Lower lobe of right lung (tissue), 2 donors: Measurements from ENCODE around the gene TMC5. TPM values are rescaled to one million over a fixed set of nuclear protein-coding genes. Genes with fewer than 3 reads are reported as not detected.
A peak's percentile ranks its signal among the peaks of the same experiment; 100 is the strongest.

Experiments used
- ATAC-seq, 2 donors: fragments of 200-7000 bp; cut with Tn5 transposase; one replicate each; pipeline ENCODE4 v1.9.1; 2020 to 2022; ENCODE audit warnings: mild to moderate bottlenecking in 2 of 2, moderate library complexity in 2 of 2
- DNase-seq: peaks from one replicate; pipeline ENCODE4 v3.0.0-alpha.2; 2020
- H3K27ac ChIP-seq: fragments of 200-600 bp; one replicate; pipeline ENCODE4 v1.8.0; 2022
- H3K27me3 ChIP-seq: fragments of 200-600 bp; one replicate; pipeline ENCODE4 v1.8.0; 2022; ENCODE audit warnings: low read depth
- H3K36me3 ChIP-seq: fragments of 200-600 bp; one replicate; pipeline ENCODE4 v1.8.0; 2022; ENCODE audit warnings: mild to moderate bottlenecking
- H3K4me1 ChIP-seq: fragments of 200-600 bp; one replicate; pipeline ENCODE4 v1.8.0; 2022
- H3K4me3 ChIP-seq: fragments of 200-600 bp; one replicate; pipeline ENCODE4 v1.8.0; 2022; ENCODE audit warnings: mild to moderate bottlenecking
- H3K9me3 ChIP-seq: fragments of 200-600 bp; one replicate; pipeline ENCODE4 v1.8.0; 2022
- CTCF ChIP-seq: fragments of 200-600 bp; IDR thresholded peaks from one replicate; pipeline ENCODE4 v1.8.0; 2022; ENCODE audit warnings: antibody characterized with exemption, mild to moderate bottlenecking
- intact Hi-C: fragments of 100-400 bp; cut with DNase I; formaldehyde crosslinking; loops from one replicate; pipeline ENCODE4 v1.11.0; 2022
- total RNA-seq: library from RNA; stranded (reverse); fragmentation: NEBNext Ultra II Directional; extraction: Animal tissue kit (Norgen Biotek cat#: 25700); gene quantifications from one replicate; pipeline ENCODE4 v1.2.1, GENCODE V29; 2021
- donor health status: DM: no; HTN: yes; CAD: no; lungs with severe emphysema.

The TMC5 gene
- total RNA-seq, 1 donor from 2014 or later = 62.1 TPM

DNA sequence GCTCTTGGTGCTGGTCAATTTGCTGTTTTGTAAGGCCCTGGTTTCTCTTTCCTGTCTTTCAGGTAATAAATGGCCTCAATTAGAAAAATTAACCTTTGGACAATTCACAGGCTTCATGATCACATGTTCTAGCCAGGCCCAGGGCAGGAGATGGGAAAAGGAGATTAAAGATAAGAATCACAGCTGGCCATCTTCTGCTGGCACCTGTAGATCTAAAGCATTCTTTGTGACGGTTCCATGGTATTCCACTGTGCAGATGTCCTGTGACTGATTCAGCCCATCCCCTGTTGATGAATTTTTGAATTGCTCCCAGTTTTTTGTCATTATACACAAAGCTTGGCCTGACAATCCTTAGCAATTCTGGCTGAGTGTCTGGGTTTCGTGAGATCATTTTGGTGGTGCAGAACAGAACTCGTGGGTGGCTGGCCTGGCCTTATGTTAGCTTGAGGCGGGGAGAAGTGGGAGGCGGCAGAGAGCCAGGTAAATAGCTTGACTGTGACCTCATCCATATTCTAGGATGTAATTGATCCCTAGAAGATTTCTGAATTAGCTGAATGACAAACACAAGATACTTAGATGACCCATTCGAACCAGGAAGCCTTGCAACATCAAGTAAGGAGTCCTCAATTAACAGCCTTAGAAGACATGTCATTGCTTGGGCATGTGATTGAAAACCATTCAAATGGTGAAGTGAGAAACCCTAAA, 14.1 kb downstream of the TMC5 start:
- H3K4me1 ChIP-seq = peaks cover 15% of the 10 kb centered on the region
- no peaks in the 10 kb centered on the region for H3K9me3 ChIP-seq
- no peak for TF ChIP-seq CTCF
- H3K36me3 ChIP-seq = no peaks in the 10 kb centered on the region
- DNase-seq = no peak
- H3K27ac ChIP-seq = peak overlapping the region; percentile 70
- H3K4me3 ChIP-seq = no peak overlapping the region
- H3K27me3 ChIP-seq = no peaks in the 10 kb centered on the region
- intact Hi-C loops = no loop called here
- ATAC-seq = peak; percentile 8 to 26

GRCh38 chr16:19432429-19432828, 14.7 kb downstream of the TMC5 start:
- H3K4me1 ChIP-seq = peaks cover 15% of the 10 kb centered on the region
- no peak for TF ChIP-seq CTCF
- intact Hi-C loops = no loop called here
- no peaks in the 10 kb centered on the region for H3K9me3 ChIP-seq
- H3K36me3 ChIP-seq = no peaks in the 10 kb centered on the region
- peak overlapping the region; percentile 70 for H3K27ac ChIP-seq
- ATAC-seq (peak; percentile 76 to 89), DNase-seq (no peak)
- no peak overlapping the region for H3K4me3 ChIP-seq
- H3K27me3 ChIP-seq = no peaks in the 10 kb centered on the region

- H3K27me3 ChIP-seq = no peaks in the 10 kb centered on the region
- ATAC-seq = no peak
- TF ChIP-seq CTCF = no peak
- intact Hi-C loops = no loop called here
- H3K27ac ChIP-seq = no peak overlapping the region
- no peaks in the 10 kb centered on the region for H3K9me3 ChIP-seq
- peaks cover 15% of the 10 kb centered on the region for H3K4me1 ChIP-seq
- DNase-seq = no peak
- H3K36me3 ChIP-seq = no peaks in the 10 kb centered on the region
- no peak overlapping the region for H3K4me3 ChIP-seq
Observed at GRCh38 chr16:19434584-19434983, 16.9 kb downstream of the TMC5 start.

DNA sequence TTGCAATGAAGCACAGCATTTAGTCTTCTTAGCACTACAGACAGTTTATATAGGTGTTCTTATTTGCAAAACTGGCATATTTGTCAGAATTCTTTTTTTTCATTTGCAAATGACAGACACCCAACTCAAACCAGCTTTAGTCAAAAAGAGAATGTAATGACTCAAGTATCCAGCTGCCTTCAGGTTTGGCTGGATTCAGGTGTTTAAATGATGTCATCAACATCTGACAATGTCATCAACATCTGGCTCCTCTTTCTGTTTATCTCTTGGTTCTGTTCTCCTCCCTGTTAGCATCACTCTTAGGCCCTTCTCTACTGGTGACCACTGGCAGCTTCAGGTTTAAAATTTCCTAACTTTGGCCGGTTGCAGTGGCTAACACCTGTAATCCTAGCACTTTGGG, 18.9 kb downstream of the TMC5 start:
- H3K27me3 ChIP-seq = no peaks in the 10 kb centered on the region
- H3K27ac ChIP-seq = no peak overlapping the region
- ATAC-seq = no peak
- peaks cover 12% of the 10 kb centered on the region for H3K4me1 ChIP-seq
- H3K36me3 ChIP-seq = peaks cover 10% of the 10 kb centered on the region
- intact Hi-C loops = no loop called here
- H3K4me3 ChIP-seq = no peak overlapping the region
- no peaks in the 10 kb centered on the region for H3K9me3 ChIP-seq
- TF ChIP-seq CTCF = no peak
- no peak for DNase-seq

GRCh38 chr16:19437280-19437679, 19.6 kb downstream of the TMC5 start:
- intact Hi-C loops = no loop called here
- no peak overlapping the region for H3K4me3 ChIP-seq
- no peaks in the 10 kb centered on the region for H3K9me3 ChIP-seq
- peaks cover 5% of the 10 kb centered on the region for H3K4me1 ChIP-seq
- peaks cover 10% of the 10 kb centered on the region for H3K36me3 ChIP-seq
- TF ChIP-seq CTCF = no peak
- peak; percentile 15 to 57 for ATAC-seq
- no peak for DNase-seq
- no peaks in the 10 kb centered on the region for H3K27me3 ChIP-seq
- H3K27ac ChIP-seq = peak overlapping the region; percentile 34
